Measurements from ENCODE around the gene MME. TPM values are rescaled to one million over a fixed set of nuclear protein-coding genes. Genes with fewer than 3 reads are reported as not detected.

The MME gene
- total RNA-seq, 1 donor from 2014 or later: 31.7 TPM

GRCh38 chr3:155083313-155083905 lies 3.3 kb downstream of the MME start:
- H3K27ac Mint-ChIP-seq: no peak overlapping the region
- H3K4me1 Mint-ChIP-seq: peaks cover 27% of the 10 kb centered on the region

GRCh38 chr3:155084567-155084966 lies 4.4 kb downstream of the MME start:
- H3K4me1 Mint-ChIP-seq: peaks cover 22% of the 10 kb centered on the region
- no peak overlapping the region for H3K4me3 Mint-ChIP-seq
- no peak overlapping the region for H3K27ac Mint-ChIP-seq
- no peaks in the 10 kb centered on the region for H3K9me3 Mint-ChIP-seq
- no peak for DNase-seq (ENCODE audit: low spot score in 2 of 2, unreplicated experiment in 2 of 2)
- TF ChIP-seq CTCF (IDR thresholded peaks at IDR 0.05; ENCODE audit: unreplicated experiment): no peak
- H3K27me3 Mint-ChIP-seq (ENCODE audit: low read depth): peaks cover 10% of the 10 kb centered on the region
- peaks cover 9% of the 10 kb centered on the region for H3K36me3 Mint-ChIP-seq

More at GRCh38 chr3:155083313-155083905, 3.3 kb downstream of the MME start:
- Mint-ChIP-seq H3K4me3 (no peak overlapping the region), H3K9me3 (no peaks in the 10 kb centered on the region), H3K27me3 (ENCODE audit: low read depth) (peaks cover 16% of the 10 kb centered on the region), H3K36me3 (peaks cover 9% of the 10 kb centered on the region)
- DNase-seq (ENCODE audit: low spot score in 2 of 2, unreplicated experiment in 2 of 2): no peak
- TF ChIP-seq CTCF (IDR thresholded peaks at IDR 0.05; ENCODE audit: unreplicated experiment): no peak

GRCh38 chr3:155086051-155086450 lies 5.9 kb downstream of the MME start:
- no peak for DNase-seq (ENCODE audit: low spot score in 2 of 2, unreplicated experiment in 2 of 2)
- no peak overlapping the region for H3K27ac Mint-ChIP-seq
- peaks cover under 1% of the 10 kb centered on the region for H3K27me3 Mint-ChIP-seq (ENCODE audit: low read depth)
- TF ChIP-seq CTCF (IDR thresholded peaks at IDR 0.05; ENCODE audit: unreplicated experiment): no peak
- H3K4me1 Mint-ChIP-seq: peaks cover 12% of the 10 kb centered on the region
- peaks cover 9% of the 10 kb centered on the region for H3K36me3 Mint-ChIP-seq
- no peak overlapping the region for H3K4me3 Mint-ChIP-seq
- no peaks in the 10 kb centered on the region for H3K9me3 Mint-ChIP-seq

- Mint-ChIP-seq H3K27ac (no peak overlapping the region), H3K4me3 (no peak overlapping the region), H3K27me3 (ENCODE audit: low read depth) (no peaks in the 10 kb centered on the region), H3K4me1 (peaks cover 2% of the 10 kb centered on the region), H3K9me3 (no peaks in the 10 kb centered on the region), H3K36me3 (peaks cover 9% of the 10 kb centered on the region)
- TF ChIP-seq CTCF (IDR thresholded peaks at IDR 0.05; ENCODE audit: unreplicated experiment): no peak
- DNase-seq (ENCODE audit: low spot score in 2 of 2, unreplicated experiment in 2 of 2): no peak
Observed at GRCh38 chr3:155088706-155089345, 8.7 kb downstream of the MME start.

- H3K4me1 Mint-ChIP-seq: peaks cover 2% of the 10 kb centered on the region
- no peak overlapping the region for H3K4me3 Mint-ChIP-seq
- H3K27me3 Mint-ChIP-seq (ENCODE audit: low read depth): no peaks in the 10 kb centered on the region
- H3K9me3 Mint-ChIP-seq: no peaks in the 10 kb centered on the region
- no peak for DNase-seq (ENCODE audit: low spot score in 2 of 2, unreplicated experiment in 2 of 2)
- TF ChIP-seq CTCF (IDR thresholded peaks at IDR 0.05; ENCODE audit: unreplicated experiment): no peak
- H3K27ac Mint-ChIP-seq: no peak overlapping the region
- peaks cover 9% of the 10 kb centered on the region for H3K36me3 Mint-ChIP-seq
Observed at GRCh38 chr3:155089495-155089894, 9.4 kb downstream of the MME start.
